B cell (primary cell): ENCODE results near the gene MAPKBP1.

Experiments used
- CTCF ChIP-seq: fragments of 200-600 bp; IDR thresholded peaks from one replicate; pipeline ENCODE4 v1.8.0; 2022; ENCODE audit warnings: antibody characterized with exemption, mild to moderate bottlenecking
- EZH2 ChIP-seq: IDR thresholded peaks from 2 replicates; pipeline ENCODE4 v1.6.1; 2012; ENCODE audit warnings: borderline replicate concordance, low read depth, mild to moderate bottlenecking, moderate library complexity, low read length; ENCODE audit not compliant: insufficient read depth, poor library complexity, severe bottlenecking

GRCh38 chr15:41869770-41870688 lies 95.7 kb downstream of the MAPKBP1 start:
- TF ChIP-seq CTCF (no peak), EZH2 (no peak)
